Measurements from ENCODE around the gene RHOF. TPM values are rescaled to one million over a fixed set of nuclear protein-coding genes. Genes with fewer than 3 reads are reported as not detected.

The RHOF gene
- 10 to 100 TPM in 1 of 12 donors, 1 to 10 TPM in 9, under 1 TPM in 1, not detected in 1; 0.43 to 23.3 (median 1.6) TPM for polyA plus RNA-seq (ENCODE audit: insufficient read length in 12 of 12)
- long read RNA-seq, donor 1, transcript RHOF-201 (5 exons, 3,009 nt), result major isoform, 25 of 25 reads
- long read RNA-seq, donor 1, partial matches to known transcripts, result 0 of 25 reads
- long read RNA-seq, donor 1, other reads (novel, unspliced or antisense), result 0 of 25 reads
- long read RNA-seq, donor 2, partial matches to known transcripts, result 0 of 1 reads
- long read RNA-seq, donor 2, other reads (novel, unspliced or antisense), result 0 of 1 reads
- long read RNA-seq, donor 3, partial matches to known transcripts, result 21 of 23 reads
- long read RNA-seq, donor 3, other reads (novel, unspliced or antisense), result 0 of 23 reads
- long read RNA-seq, donor 4, partial matches to known transcripts, result 6 of 6 reads
- long read RNA-seq, donor 4, other reads (novel, unspliced or antisense), result 0 of 6 reads
- long read RNA-seq, donor 5, result 0 reads
- long read RNA-seq, donor 6, result 0 reads
- long read RNA-seq, donor 7, result 0 reads
- long read RNA-seq, donor 8, partial matches to known transcripts, result 0 of 1 reads
- long read RNA-seq, donor 8, other reads (novel, unspliced or antisense), result 0 of 1 reads
- long read RNA-seq, donor 9, partial matches to known transcripts, result 0 of 3 reads
- long read RNA-seq, donor 9, other reads (novel, unspliced or antisense), result 0 of 3 reads
- long read RNA-seq, donor 10, result 0 reads
- long read RNA-seq, donor 11, result 0 reads

DNA sequence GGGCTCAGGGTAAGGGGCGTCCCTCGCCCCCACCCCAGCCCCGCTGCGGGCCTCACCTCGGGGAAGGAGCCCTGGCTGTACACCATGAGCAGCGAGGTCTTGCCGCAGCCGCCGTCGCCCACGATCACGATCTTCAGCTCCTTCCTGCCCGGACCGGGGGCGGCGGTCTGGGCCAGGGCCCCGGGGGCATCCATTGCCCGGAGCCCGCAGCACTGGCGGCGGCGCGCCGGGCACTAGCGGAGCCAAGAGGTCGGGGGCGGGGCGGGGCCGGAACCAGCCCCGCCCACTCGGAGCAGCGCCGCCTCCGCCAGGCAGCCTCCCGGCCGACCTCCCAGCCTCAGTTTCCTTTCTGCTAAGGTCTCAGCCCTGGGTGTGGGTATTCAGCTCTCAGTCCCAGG lies at the start of gene RHOF:
Gene RHOF (minus strand): TSS at position 249 of the 398 bp plus-strand sequence. CDS start 55 bp downstream, at position 194.
- no peak for DNase-seq

- DNase-seq, result no peak
These were observed 46.7 kb upstream of the RHOF start for GRCh38 chr12:121839993-121840761.

GRCh38 chr12:121839106-121839992 lies 45.9 kb upstream of the RHOF start:
- peak; percentile 91 for DNase-seq

- no peak for DNase-seq
These were observed 44.6 kb upstream of the RHOF start for GRCh38 chr12:121838126-121838525.

GRCh38 chr12:121837680-121838079 lies 44.2 kb upstream of the RHOF start:
- no peak for DNase-seq

GRCh38 chr12:121831571-121832245 lies 38.2 kb upstream of the RHOF start:
- DNase-seq, result no peak

- DNase-seq, result no peak
These were observed 37.2 kb upstream of the RHOF start for GRCh38 chr12:121830588-121831265.

GRCh38 chr12:121830134-121830533 lies 36.6 kb upstream of the RHOF start:
- DNase-seq, result no peak

DNA sequence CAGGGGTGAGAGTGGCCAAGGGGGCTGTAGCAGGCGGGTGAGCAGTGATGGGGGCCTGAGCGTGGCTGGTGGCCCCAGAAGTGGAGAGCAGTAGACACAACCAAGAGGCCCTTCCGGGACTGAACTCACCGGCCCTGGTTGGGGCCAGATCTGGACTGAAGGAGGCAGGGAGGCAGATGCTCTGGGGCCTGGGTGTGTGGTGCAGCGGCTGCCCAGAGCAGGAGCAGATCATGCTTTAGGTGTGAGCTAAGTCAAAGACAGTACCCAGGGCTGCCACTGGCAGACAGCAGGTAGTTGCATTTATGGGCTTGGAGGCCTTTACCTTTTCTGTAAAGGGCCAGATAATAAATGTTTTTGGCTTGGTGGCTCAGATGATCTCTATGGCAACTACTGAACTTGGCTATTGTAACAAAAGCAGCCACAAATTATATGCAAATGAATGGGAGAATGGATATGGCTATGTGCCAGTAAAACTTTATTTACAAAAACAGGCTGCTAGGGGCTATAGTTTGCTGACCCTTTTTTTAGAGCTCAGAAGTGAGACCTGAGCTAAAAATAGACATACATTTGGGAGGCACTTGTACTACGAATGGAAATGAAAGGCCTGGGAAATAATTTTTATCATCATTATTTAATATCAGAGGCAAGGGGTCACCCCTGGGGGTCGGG lies 35.9 kb upstream of the RHOF start:
- DNase-seq, result no peak

DNA sequence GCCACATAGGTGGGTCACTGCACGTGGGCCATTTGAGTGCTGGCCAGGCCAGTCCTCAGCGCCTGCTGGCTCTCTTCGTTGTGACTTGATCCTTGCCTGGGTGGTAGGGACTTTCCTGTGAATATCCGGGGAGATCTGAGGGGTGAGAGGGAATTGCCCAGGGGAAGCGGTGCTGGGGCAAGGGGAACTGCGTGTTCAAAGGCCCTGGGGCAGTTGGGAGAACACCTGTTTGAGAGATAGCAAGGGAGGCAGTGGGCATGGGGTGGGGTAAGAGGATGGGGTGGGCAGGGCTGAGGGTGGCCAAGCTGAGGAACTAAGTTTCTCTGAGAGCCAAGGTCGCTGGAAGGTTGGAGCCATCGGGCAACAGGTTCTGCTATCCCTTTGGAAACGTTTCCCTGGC lies 35.3 kb upstream of the RHOF start:
- DNase-seq, result no peak

DNA sequence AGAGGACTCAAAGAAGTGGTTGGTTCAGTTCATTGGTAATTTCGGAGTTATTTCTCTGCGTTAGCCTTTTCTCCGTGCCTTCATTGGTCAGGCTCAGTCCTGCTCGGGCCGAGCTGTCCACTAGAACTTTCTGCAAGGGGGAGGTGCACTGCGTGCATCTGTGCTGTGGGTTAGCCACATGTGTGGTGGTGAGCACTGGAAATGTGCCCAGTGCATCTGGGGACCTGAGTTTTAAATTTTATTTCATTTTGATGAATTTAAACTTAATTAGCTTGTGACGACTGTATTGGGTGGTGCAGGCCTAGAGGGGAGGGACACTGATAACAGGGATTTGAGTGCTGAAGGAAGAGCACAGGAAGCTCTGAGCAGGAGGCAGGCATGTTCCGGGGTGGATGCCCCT lies 34.8 kb upstream of the RHOF start:
- DNase-seq, result no peak

DNA sequence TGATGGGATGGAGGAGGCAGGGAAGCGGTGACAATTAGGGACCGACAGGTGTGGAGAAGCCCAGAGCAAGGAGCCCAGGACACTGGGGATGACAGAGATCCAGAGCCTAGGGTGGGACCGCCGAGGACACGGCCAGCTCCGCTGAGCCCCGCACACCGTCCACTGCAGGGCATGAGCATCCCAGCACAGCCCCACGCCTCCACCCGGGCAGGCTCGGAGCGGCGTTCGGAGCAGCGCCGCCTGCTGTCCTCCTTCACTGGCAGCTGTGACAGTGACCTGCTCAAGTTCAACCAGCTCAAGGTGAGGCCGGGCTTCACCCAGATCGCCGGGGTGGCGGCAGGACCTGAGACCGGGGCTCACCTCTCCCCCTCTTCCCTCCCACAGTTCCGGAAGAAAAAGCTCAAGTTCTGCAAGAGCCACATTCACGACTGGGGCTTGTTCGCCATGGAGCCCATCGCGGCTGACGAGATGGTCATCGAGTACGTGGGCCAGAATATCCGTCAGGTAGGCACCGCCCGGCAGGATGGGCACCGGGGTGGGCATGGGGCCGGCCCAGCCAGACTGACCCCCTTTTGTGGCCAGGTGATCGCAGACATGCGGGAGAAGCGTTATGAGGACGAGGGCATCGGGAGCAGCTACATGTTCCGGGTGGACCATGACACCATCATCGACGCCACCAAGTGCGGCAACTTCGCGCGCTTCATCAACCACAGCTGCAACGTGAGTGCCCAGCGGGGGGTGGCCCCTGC lies 34.0 kb upstream of the RHOF start:
- no peak for DNase-seq

- no peak for DNase-seq
These were observed 33.0 kb upstream of the RHOF start for GRCh38 chr12:121826318-121827150.

GRCh38 chr12:121825041-121825523 lies 31.6 kb upstream of the RHOF start:
- DNase-seq, result no peak

- no peak for DNase-seq
These were observed 30.2 kb upstream of the RHOF start for GRCh38 chr12:121823727-121824115.

DNA sequence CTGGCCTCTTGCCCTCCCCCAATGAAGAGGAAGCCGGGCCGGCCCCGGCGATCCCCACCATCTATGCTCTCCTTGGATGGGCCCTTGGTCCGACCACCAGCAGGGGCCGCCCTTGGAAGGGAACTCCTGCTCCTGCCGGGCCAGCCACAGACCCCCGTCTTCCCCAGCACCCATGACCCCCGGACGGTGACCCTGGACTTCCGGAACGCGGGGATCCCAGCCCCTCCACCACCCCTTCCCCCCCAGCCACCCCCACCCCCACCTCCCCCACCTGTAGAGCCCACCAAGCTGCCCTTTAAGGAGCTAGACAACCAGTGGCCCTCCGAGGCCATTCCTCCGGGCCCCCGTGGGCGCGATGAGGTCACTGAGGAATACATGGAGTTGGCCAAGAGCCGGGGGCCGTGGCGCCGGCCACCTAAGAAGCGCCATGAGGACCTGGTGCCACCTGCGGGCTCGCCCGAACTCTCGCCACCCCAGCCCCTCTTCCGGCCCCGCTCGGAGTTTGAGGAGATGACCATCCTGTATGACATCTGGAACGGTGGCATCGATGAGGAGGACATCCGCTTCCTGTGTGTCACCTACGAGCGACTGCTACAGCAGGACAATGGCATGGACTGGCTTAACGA lies 29.7 kb upstream of the RHOF start:
- no peak for DNase-seq
